ENCODE measurements around the gene CDH16.
"Not testable (repeated sequence)": the region's sequence is repeated elsewhere in the genome, so short reads cannot be mapped to it uniquely, and the experiment has no call there.

CDH16 gene

GRCh38 chr16:66918803-66919568, at the start of gene CDH16:
CDH16 (minus strand) TSS chr16:66918885; CDS start chr16:66918065, 820 bp downstream.
- H3K4me3 ChIP-seq (ENCODE audit: low read depth, low read length), result no peak within 1 kb of the TSS

GRCh38 chr16:66964049-66964448, 45.4 kb upstream of the CDH16 start:
- DNase-seq (ENCODE audit: low read depth), result no peak
- H3K4me3 ChIP-seq (ENCODE audit: low read depth, low read length), result no peak overlapping the region

More at GRCh38 chr16:66918803-66919568, at the start of gene CDH16:
- no peak for DNase-seq (ENCODE audit: low read depth)

GRCh38 chr16:66961914-66962313, 43.2 kb upstream of the CDH16 start:
- H3K4me3 ChIP-seq (ENCODE audit: low read depth, low read length), result no peak overlapping the region
- no peak for DNase-seq (ENCODE audit: low read depth)

DNA sequence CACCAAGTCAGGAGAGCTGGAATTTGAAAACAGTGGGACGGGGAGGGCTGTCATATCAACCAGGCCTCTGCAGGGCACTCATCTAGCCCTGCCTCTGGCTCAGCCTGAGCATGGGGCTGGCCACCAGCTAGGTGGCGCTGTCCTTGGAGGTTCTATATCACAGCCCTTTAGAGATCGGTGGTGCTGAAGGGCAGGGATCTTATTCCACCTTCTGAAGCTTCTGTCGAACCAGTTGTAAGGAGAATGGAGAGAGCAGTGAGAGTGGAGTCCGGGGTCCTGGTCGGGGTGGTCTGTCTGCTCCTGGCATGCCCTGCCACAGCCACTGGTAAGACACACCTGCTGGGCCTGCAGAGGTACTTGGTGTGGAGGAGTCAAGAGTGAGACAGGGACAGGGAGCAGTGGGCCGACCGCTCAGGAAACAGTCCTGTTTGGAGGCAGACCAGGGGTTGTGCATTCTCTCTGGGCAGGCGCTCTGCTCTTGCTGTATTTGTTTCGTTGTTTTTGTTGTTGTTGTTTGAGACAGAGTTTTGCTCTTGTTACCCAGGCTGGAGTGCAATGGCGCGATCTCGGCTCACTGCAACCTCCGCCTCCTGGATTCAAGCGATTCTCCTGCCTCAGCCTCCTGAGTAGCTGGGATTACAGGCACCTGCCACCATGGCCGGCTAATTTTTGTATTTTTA, 42.5 kb upstream of the CDH16 start, which contains the start of gene CES3:
CES3 (plus strand) TSS at position 202 of the 680 bp plus-strand sequence; CDS start at position 244, 42 bp downstream.
- no peak for DNase-seq (ENCODE audit: low read depth)
- H3K4me3 ChIP-seq (ENCODE audit: low read depth, low read length), result no peak within 1 kb of the TSS

DNA sequence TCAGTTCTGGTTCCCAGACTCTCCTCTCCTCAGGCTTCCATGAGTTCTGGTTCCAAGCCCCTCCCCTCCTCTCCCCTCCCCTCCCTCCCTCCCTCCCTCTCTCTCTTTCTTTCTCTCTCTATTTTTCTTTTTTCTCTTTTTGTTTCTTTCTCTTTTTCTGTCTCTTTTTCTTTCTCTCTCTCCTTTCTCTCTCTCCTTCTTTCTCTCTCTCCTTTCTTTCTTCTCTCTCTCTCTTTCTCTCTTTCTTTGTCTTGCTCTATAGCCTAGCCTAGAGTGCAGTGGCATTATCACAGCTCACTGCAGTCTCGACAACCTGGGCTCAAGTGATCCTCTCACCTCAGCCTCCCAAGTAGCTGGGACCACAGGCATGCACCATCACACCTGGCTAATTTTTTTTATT, 41.6 kb upstream of the CDH16 start:
- DNase-seq (ENCODE audit: low read depth), result no peak

GRCh38 chr16:66959704-66960161, 41.0 kb upstream of the CDH16 start:
- DNase-seq (ENCODE audit: low read depth), result no peak
- no peak overlapping the region for H3K4me3 ChIP-seq (ENCODE audit: low read depth, low read length)

More for the DNA sequence above, 41.6 kb upstream of the CDH16 start:
- H3K4me3 ChIP-seq (ENCODE audit: low read depth, low read length), result no peak overlapping the region

DNA sequence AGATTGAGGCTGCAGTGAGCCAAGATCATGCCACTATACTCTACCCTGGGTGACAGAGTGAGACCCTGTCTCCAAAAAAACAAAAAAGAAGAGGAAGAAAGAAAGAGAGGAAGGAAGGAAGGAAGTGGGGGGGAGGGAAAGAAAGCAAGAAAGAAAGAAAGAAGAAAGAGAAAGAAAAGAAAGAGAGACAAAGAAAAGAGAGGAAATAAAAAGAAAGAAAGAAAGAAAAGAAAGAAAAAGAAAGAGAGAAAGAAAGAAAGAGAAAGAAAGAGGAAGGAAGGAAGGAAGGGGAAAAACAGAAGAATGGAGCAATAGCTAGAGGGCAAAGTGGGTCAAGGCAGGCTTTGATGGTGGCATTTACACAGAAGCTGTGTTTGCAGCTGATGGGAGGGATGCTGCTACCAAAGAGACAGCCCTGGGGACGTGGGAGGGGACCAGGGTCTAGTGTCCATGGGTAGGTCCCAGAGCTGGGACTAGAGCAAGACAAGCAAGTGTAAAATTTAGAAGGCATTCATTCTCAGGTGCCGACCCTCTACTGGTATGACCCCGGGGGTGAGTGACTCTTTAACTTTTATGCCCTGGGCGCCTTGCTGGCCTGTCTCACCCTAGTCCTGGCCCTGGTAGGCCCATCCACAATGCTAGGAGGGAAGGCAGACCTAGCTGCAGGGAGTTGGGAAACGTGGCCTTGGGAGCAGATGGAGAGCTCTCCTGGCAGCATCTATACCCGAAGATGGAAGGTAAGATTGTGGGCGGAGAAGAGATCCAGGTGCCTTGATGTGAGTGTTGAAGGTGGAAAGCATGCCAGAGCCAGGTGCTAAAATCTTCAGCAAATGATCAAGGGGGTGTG, 40.4 kb upstream of the CDH16 start:
- H3K4me3 ChIP-seq (ENCODE audit: low read depth, low read length), result no peak overlapping the region
- DNase-seq (ENCODE audit: low read depth), result no peak

DNA sequence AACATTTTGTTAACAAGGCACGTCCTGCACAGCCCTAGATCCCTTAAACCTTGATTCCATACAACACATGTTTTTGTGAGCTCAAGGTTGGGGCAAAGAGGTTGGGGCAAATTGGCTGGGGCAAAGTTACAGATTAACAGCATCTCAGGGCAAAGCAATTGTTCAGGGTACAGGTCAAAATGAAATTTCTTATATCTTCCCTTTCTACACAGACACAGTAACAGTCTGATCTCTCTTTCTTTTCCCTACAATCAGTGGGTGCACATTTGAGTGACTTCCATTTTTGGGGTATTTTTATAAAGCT, 37.4 kb upstream of the CDH16 start:
- not testable (repeated sequence) for H3K4me3 ChIP-seq (ENCODE audit: low read depth, low read length); DNase-seq (ENCODE audit: low read depth)

- not testable (repeated sequence) for DNase-seq (ENCODE audit: low read depth); H3K4me3 ChIP-seq (ENCODE audit: low read depth, low read length)
Measured at GRCh38 chr16:66955363-66956153, 36.9 kb upstream of the CDH16 start.

GRCh38 chr16:66954097-66954659, 35.5 kb upstream of the CDH16 start:
- H3K4me3 ChIP-seq (ENCODE audit: low read depth, low read length), result no peak overlapping the region
- peak; percentile 28 for DNase-seq (ENCODE audit: low read depth)

GRCh38 chr16:66953462-66954096, 34.9 kb upstream of the CDH16 start:
- H3K4me3 ChIP-seq (ENCODE audit: low read depth, low read length), result no peak overlapping the region
- DNase-seq (ENCODE audit: low read depth), result no peak

DNA sequence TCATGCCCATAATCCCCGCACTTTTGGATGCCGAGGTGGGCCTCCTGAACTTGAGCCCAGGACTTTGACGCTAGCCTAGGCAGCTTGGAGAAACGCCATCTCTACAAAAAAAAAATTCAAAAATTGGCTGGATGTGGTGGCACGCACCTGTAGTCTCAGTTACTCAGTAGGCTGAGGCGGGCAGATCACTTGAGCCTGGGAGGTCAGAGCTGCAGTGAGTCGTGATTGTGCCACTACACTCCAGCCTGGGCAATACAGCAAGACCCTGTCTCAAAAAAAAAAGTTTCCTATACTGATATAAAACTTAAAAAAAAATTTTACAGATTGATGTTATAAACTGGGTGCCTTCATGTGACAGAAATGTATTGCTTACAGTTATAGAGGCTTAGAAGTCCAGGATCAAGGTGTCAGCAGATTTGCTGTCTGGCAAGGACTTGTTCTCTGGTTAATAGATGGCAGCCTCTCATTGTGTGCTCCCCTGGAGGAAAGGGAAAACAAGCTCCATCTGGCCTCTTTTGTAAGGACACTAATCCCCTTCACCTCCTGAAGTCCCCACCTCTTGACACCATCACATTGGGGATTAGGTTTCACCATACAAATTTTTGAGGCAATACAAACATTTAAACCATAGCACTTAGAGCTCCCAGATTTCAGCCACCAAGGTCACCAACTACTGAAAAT, 33.9 kb upstream of the CDH16 start:
- DNase-seq (ENCODE audit: low read depth), result no peak
- no peak overlapping the region for H3K4me3 ChIP-seq (ENCODE audit: low read depth, low read length)

DNA sequence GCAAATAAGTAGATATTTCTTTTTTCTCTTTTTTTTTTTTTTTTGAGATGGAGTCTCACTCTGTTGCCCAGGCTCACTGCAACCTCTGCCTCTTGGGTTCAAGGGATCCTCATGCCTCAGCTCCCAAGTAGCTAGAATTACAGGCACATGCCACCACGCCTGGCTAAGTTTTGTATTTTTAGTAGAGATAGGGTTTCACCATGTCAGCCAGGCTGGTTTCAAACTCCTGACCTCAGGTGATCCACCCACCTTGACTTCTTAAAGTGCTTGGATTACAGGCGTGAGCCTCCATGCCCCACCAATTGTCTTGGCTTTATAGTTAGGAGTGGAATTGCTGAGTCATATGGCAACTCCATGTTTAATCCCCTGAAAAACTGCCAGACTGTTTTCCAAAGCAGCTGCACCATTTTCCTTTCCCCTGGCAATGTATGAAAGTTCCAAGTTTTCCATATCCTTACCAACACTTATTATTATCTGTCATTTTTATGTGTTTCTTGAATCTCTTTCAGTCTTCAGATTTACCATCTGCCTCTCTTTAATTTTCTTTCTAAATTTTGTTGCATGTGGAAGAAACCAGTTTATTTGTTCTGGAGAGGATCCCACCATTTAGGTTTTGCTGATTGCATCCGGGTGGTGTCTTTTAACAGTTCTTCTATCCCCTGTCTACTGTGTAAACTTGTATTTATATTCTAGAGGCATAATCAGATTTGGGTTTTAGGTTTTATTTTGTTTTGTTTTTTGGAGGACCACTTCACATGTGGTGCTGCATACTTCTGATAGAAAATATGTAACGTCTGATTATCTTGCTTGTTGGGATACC, 32.5 kb upstream of the CDH16 start:
- DNase-seq (ENCODE audit: low read depth), result no peak
- H3K4me3 ChIP-seq (ENCODE audit: low read depth, low read length), result no peak overlapping the region

- no peak overlapping the region for H3K4me3 ChIP-seq (ENCODE audit: low read depth, low read length)
- no peak for DNase-seq (ENCODE audit: low read depth)
Measured at GRCh38 chr16:66950437-66950836, 31.8 kb upstream of the CDH16 start.

- no peak for DNase-seq (ENCODE audit: low read depth)
- no peak overlapping the region for H3K4me3 ChIP-seq (ENCODE audit: low read depth, low read length)
Measured at GRCh38 chr16:66949472-66949871, 30.8 kb upstream of the CDH16 start.

GRCh38 chr16:66948837-66949225, 30.1 kb upstream of the CDH16 start:
- H3K4me3 ChIP-seq (ENCODE audit: low read depth, low read length), result peak overlapping the region; percentile 50
- DNase-seq (ENCODE audit: low read depth), result no peak

DNA sequence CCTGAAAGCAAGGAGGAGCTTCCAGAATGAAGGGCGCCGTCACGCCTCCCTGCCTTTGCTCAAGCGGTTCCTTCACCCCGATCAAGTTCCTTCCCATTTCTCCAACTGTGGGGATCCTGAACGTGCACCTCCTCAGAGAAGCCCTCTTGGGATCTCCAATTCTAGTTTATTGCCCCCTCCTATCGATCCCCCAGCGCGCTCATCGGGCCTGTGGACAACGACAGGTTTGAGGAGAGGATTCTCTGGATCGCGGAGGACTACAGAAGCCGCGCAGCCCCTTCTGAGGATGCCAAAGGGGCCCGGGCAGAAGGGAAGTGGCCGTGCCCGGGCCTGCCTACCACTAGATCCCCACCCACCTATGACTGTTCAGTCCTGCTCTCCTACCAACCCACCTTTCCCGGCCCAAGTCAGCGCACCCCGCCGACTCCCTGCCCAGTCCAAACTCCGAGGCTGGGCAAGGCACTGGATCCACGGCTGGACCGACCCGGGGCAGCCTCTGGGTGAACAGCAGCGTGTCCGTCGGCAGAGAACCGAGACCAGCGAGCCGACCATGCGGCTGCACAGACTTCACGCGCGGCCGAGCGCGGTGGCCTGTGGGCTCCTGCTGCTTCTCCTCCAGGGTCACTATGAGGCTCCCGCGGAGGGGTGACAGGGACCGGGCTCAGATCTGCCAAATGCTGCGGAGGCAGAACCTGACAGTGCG, 29.6 kb upstream of the CDH16 start:
- H3K4me3 ChIP-seq (ENCODE audit: low read depth, low read length), result peak overlapping the region; percentile 50
- DNase-seq (ENCODE audit: low read depth), result no peak
